GM18870 (cell line): ENCODE measurements around the gene FLG2.
"Not testable (repeated sequence)": the region's sequence is repeated elsewhere in the genome, so short reads cannot be mapped to it uniquely, and the experiment has no call there.

Source experiments
- ATAC-seq: cut with Tn5 transposase; IDR thresholded peaks from one replicate; pipeline ENCODE4 v1.9.1; 2021; ENCODE audit warnings: moderate library complexity; ENCODE audit not compliant: unreplicated experiment

Gene FLG2

GRCh38 chr1:152313319-152313801, 46.4 kb downstream of the FLG2 start:
- no peak for ATAC-seq

GRCh38 chr1:152312169-152312568, 47.6 kb downstream of the FLG2 start:
- ATAC-seq, result not testable (repeated sequence)

GRCh38 chr1:152309955-152310354, 49.9 kb downstream of the FLG2 start:
- no peak for ATAC-seq

GRCh38 chr1:152309320-152309901, 50.4 kb downstream of the FLG2 start:
- ATAC-seq, result not testable (repeated sequence)

GRCh38 chr1:152308758-152309157, 51.0 kb downstream of the FLG2 start:
- not testable (repeated sequence) for ATAC-seq

- not testable (repeated sequence) for ATAC-seq
These were observed 51.8 kb downstream of the FLG2 start for GRCh38 chr1:152307970-152308369.

GRCh38 chr1:152306123-152306522, 53.7 kb downstream of the FLG2 start:
- ATAC-seq, result not testable (repeated sequence)

GRCh38 chr1:152304773-152305172, 55.0 kb downstream of the FLG2 start:
- not testable (repeated sequence) for ATAC-seq

- not testable (repeated sequence) for ATAC-seq
These were observed 56.5 kb downstream of the FLG2 start for GRCh38 chr1:152303139-152303872.
